Activated T-cell treated with anti-CD3 and anti-CD28 coated beads, Interleukin-2, amount 50 U/mL, for 1 hour (primary cell): ENCODE data around the gene ARHGAP35.
"Not testable (repeated sequence)": the region's sequence is repeated elsewhere in the genome, so short reads cannot be mapped to it uniquely, and the experiment has no call there.

Experiments used
- DNase-seq: peaks from one replicate; pipeline ENCODE4 v3.0.0-alpha.2; 2020

Gene ARHGAP35

GRCh38 chr19:46875234-46875633 is 14.4 kb downstream of the ARHGAP35 start:
- no peak for DNase-seq

GRCh38 chr19:46875657-46876056 is 14.9 kb downstream of the ARHGAP35 start:
- DNase-seq = no peak

- no peak for DNase-seq
These were observed 18.0 kb downstream of the ARHGAP35 start for GRCh38 chr19:46878613-46879375.

- no peak for DNase-seq
These were observed 19.6 kb downstream of the ARHGAP35 start for GRCh38 chr19:46880431-46880830.

- DNase-seq = no peak
These were observed 20.3 kb downstream of the ARHGAP35 start for GRCh38 chr19:46881092-46881491.

- no peak for DNase-seq
These were observed 21.2 kb downstream of the ARHGAP35 start for GRCh38 chr19:46882034-46882433.

- DNase-seq = not testable (repeated sequence)
These were observed 22.0 kb downstream of the ARHGAP35 start for GRCh38 chr19:46882751-46883150.

- no peak for DNase-seq
These were observed 24.6 kb downstream of the ARHGAP35 start for GRCh38 chr19:46885411-46885810.

- no peak for DNase-seq
These were observed 25.9 kb downstream of the ARHGAP35 start for GRCh38 chr19:46886546-46887239.

- no peak for DNase-seq
These were observed 26.5 kb downstream of the ARHGAP35 start for GRCh38 chr19:46887240-46887782.

- no peak for DNase-seq
These were observed 29.8 kb downstream of the ARHGAP35 start for GRCh38 chr19:46890423-46891170.

GRCh38 chr19:46892252-46893179 is 31.7 kb downstream of the ARHGAP35 start:
- no peak for DNase-seq

- no peak for DNase-seq
These were observed 35.4 kb downstream of the ARHGAP35 start for GRCh38 chr19:46896076-46896794.

- DNase-seq = no peak
These were observed 37.9 kb downstream of the ARHGAP35 start for GRCh38 chr19:46898731-46899130.

- no peak for DNase-seq
These were observed 39.5 kb downstream of the ARHGAP35 start for GRCh38 chr19:46900341-46900740.

- no peak for DNase-seq
These were observed 41.1 kb downstream of the ARHGAP35 start for GRCh38 chr19:46901701-46902401.

- no peak for DNase-seq
These were observed 41.6 kb downstream of the ARHGAP35 start for GRCh38 chr19:46902402-46902766.

- DNase-seq = no peak
These were observed 42.7 kb downstream of the ARHGAP35 start for GRCh38 chr19:46903458-46903857.

GRCh38 chr19:46904114-46905060 is 43.6 kb downstream of the ARHGAP35 start:
- DNase-seq = no peak

GRCh38 chr19:46906221-46906620 is 45.4 kb downstream of the ARHGAP35 start:
- DNase-seq = no peak
